ENCODE measurements around the gene SMIM45.
A peak's percentile ranks its signal among the peaks of the same experiment; 100 is the strongest.

SMIM45 gene

DNA sequence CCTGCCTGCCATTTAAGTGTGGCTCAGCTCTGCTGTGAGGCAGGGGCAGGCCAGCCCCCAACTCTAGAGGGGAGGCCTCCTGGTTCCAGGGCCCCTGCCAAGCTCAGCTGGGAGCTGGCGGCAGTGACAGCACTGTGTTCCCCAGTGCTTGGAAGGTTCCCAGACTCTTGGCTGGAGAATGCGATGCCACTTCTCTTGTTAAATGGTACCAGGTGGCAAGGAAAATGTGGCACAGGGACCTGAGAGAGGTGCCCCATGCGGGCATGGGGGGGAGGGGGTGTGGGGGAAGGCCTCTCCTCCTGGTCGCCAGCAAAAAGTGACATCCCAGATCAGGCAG, 17.0 kb upstream of the SMIM45 start:
- intact Hi-C loops (cut with micrococcal nuclease; ENCODE audit: unreplicated experiment) = no loop called here

DNA sequence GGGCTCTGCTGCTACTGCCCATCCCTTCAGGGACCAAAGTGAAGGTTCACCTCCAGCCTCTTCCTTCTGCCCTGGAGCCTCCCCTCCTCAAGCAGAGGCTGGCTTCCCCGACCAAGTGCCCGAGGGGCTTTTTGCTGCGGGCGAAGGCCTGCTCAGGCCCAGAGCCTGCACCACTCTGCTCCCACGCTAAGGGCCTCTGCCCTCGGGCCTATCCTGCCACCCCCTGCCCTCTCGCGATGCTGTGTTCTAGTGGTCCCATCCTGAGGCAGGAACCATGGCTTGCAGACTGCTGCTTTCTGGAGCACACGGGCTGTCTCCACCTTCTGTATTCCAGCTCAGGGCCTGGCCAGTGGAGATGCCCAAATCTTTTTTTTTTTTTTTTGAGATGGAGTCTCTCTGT, 16.4 kb upstream of the SMIM45 start:
- CTCF ChIA-PET = interaction anchor here (0.6 to 8.3 kb wide), 8 partner anchors 11 to 239 kb away, joined by 3 to 234 read pairs (median 6); partner anchors contain the start of genes CENPM, SMIM45 and TNFRSF13C
- Histone ChIP-seq H3K27ac (ENCODE audit: control insufficient read depth, insufficient read depth) (peak overlapping the region; percentile 94), H3K27me3 (replicated peaks in 1 of 2; ENCODE audit: control insufficient read depth in 2 of 2, insufficient read depth in 2 of 2, low read length in 1 of 2) (no peaks in the 10 kb centered on the region), H3K79me2 (ENCODE audit: control insufficient read depth, insufficient read depth, low read length) (peaks cover 20% of the 10 kb centered on the region), H3K36me3 (ENCODE audit: control insufficient read depth in 2 of 2, insufficient read depth in 2 of 2, low read length in 1 of 2) (peaks cover 5 to 15% of the 10 kb centered on the region in 2 experiments; a peak in 3 of 4 replicates), H3K9ac (ENCODE audit: control insufficient read depth, insufficient read depth, low read length) (peak overlapping the region; percentile 45), H3K4me2 (ENCODE audit: control insufficient read depth, insufficient read depth) (peak overlapping the region; percentile 15; the same call in 1 of the 2 replicates), H3K4me1 (ENCODE audit: control insufficient read depth, insufficient read depth, low read length) (peaks cover 83% of the 10 kb centered on the region), H2AFZ (ENCODE audit: control insufficient read depth, low read depth, low read length) (no peak overlapping the region), H4K20me1 (ENCODE audit: control insufficient read depth, insufficient read depth) (no peaks in the 10 kb centered on the region), H3K4me3 (no peak overlapping the region), H3K9me3 (replicated peaks; ENCODE audit: control insufficient read depth, insufficient read depth, low read length) (no peaks in the 10 kb centered on the region)
- ATAC-seq (no peak), DNase-seq (ENCODE audit: low read depth, low spot score) (no peak), FAIRE-seq (no peak)
- TF ChIP-seq ZNF207 (IDR thresholded peaks at IDR 0.05; ENCODE audit: borderline replicate concordance) = no peak
- TF ChIP-seq, protein P1, sequence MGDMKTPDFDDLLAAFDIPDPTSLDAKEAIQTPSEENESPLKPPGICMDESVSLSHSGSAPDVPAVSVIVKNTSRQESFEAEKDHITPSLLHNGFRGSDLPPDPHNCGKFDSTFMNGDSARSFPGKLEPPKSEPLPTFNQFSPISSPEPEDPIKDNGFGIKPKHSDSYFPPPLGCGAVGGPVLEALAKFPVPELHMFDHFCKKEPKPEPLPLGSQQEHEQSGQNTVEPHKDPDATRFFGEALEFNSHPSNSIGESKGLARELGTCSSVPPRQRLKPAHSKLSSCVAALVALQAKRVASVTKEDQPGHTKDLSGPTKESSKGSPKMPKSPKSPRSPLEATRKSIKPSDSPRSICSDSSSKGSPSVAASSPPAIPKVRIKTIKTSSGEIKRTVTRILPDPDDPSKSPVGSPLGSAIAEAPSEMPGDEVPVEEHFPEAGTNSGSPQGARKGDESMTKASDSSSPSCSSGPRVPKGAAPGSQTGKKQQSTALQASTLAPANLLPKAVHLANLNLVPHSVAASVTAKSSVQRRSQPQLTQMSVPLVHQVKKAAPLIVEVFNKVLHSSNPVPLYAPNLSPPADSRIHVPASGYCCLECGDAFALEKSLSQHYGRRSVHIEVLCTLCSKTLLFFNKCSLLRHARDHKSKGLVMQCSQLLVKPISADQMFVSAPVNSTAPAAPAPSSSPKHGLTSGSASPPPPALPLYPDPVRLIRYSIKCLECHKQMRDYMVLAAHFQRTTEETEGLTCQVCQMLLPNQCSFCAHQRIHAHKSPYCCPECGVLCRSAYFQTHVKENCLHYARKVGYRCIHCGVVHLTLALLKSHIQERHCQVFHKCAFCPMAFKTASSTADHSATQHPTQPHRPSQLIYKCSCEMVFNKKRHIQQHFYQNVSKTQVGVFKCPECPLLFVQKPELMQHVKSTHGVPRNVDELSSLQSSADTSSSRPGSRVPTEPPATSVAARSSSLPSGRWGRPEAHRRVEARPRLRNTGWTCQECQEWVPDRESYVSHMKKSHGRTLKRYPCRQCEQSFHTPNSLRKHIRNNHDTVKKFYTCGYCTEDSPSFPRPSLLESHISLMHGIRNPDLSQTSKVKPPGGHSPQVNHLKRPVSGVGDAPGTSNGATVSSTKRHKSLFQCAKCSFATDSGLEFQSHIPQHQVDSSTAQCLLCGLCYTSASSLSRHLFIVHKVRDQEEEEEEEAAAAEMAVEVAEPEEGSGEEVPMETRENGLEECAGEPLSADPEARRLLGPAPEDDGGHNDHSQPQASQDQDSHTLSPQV (IDR thresholded peaks at IDR 0.05) = 0 out of 2 replicates have a peak, but pooled peaks have one; percentile 8
- TF ChIP-seq POLR2A (IDR thresholded peaks at IDR 0.05; ENCODE audit: low read depth, low read length) = peak; percentile 50
- TF ChIP-seq, protein P2, sequence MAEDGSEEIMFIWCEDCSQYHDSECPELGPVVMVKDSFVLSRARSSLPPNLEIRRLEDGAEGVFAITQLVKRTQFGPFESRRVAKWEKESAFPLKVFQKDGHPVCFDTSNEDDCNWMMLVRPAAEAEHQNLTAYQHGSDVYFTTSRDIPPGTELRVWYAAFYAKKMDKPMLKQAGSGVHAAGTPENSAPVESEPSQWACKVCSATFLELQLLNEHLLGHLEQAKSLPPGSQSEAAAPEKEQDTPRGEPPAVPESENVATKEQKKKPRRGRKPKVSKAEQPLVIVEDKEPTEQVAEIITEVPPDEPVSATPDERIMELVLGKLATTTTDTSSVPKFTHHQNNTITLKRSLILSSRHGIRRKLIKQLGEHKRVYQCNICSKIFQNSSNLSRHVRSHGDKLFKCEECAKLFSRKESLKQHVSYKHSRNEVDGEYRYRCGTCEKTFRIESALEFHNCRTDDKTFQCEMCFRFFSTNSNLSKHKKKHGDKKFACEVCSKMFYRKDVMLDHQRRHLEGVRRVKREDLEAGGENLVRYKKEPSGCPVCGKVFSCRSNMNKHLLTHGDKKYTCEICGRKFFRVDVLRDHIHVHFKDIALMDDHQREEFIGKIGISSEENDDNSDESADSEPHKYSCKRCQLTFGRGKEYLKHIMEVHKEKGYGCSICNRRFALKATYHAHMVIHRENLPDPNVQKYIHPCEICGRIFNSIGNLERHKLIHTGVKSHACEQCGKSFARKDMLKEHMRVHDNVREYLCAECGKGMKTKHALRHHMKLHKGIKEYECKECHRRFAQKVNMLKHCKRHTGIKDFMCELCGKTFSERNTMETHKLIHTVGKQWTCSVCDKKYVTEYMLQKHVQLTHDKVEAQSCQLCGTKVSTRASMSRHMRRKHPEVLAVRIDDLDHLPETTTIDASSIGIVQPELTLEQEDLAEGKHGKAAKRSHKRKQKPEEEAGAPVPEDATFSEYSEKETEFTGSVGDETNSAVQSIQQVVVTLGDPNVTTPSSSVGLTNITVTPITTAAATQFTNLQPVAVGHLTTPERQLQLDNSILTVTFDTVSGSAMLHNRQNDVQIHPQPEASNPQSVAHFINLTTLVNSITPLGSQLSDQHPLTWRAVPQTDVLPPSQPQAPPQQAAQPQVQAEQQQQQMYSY (CRISPR knock-in tag; IDR thresholded peaks at IDR 0.05) = peak; percentile 29; the same call in 1 of the 2 replicates
- no TSS peak for BruUV-seq (replicated peaks)
- WGBS (ENCODE audit: insufficient coverage, insufficient replicate concordance, low lambda C conversion rate, missing lambda C conversion rate) = 53% methylated on average over 9 of the region's 9 CpGs
- SMC1A ChIA-PET (ENCODE audit: uncharacterized antibody, unreplicated experiment) = interaction anchor here (1.2 to 11.9 kb wide), 7 partner anchors 11 to 103 kb away, joined by 3 to 321 read pairs (median 14); partner anchors contain the start of genes CENPM, SREBF2 and TNFRSF13C
- in situ Hi-C loops (cut with MboI) (no loop called here), intact Hi-C loops (cut with micrococcal nuclease; ENCODE audit: unreplicated experiment) (no loop called here)
- POLR2A ChIA-PET = interaction anchor here (0.5 to 12.6 kb wide), 10 partner anchors 14 to 496 kb away, joined by 3 to 599 read pairs (median 6); partner anchors contain the start of genes CCDC134, CENPM, NFAM1 and SHISA8
- RAD21 ChIA-PET (ENCODE audit: unreplicated experiment) = interaction anchor here (0.8 to 8.6 kb wide), 10 partner anchors 11 to 237 kb away, joined by 3 to 408 read pairs (median 8); partner anchors contain the start of genes CENPM, MEI1, SMIM45 and SREBF2

More for the DNA sequence above, 17.0 kb upstream of the SMIM45 start:
- ATAC-seq (no peak), FAIRE-seq (no peak), DNase-seq (ENCODE audit: low read depth, low spot score) (no peak)
- no TSS peak for BruUV-seq (replicated peaks)
- Histone ChIP-seq H3K4me1 (ENCODE audit: control insufficient read depth, insufficient read depth, low read length) (peaks cover 80% of the 10 kb centered on the region), H3K79me2 (ENCODE audit: control insufficient read depth, insufficient read depth, low read length) (peaks cover 20% of the 10 kb centered on the region), H3K36me3 (ENCODE audit: control insufficient read depth in 2 of 2, insufficient read depth in 2 of 2, low read length in 1 of 2) (peaks cover 5 to 15% of the 10 kb centered on the region in 2 experiments; a peak in 3 of 4 replicates), H2AFZ (ENCODE audit: control insufficient read depth, low read depth, low read length) (no peak overlapping the region), H4K20me1 (ENCODE audit: control insufficient read depth, insufficient read depth) (no peaks in the 10 kb centered on the region), H3K27ac (ENCODE audit: control insufficient read depth, insufficient read depth) (peak overlapping the region; percentile 94; the same call in 1 of the 2 replicates), H3K27me3 (replicated peaks in 1 of 2; ENCODE audit: control insufficient read depth in 2 of 2, insufficient read depth in 2 of 2, low read length in 1 of 2) (no peaks in the 10 kb centered on the region), H3K9ac (ENCODE audit: control insufficient read depth, insufficient read depth, low read length) (no peak overlapping the region), H3K9me3 (replicated peaks; ENCODE audit: control insufficient read depth, insufficient read depth, low read length) (no peaks in the 10 kb centered on the region), H3K4me2 (ENCODE audit: control insufficient read depth, insufficient read depth) (no peak overlapping the region), H3K4me3 (no peak overlapping the region)
- 95% methylated on average over 4 of the region's 4 CpGs for WGBS (ENCODE audit: insufficient coverage, insufficient replicate concordance, low lambda C conversion rate, missing lambda C conversion rate)
- CTCF ChIA-PET = interaction anchor here (8.3 kb wide), 1 partner anchor 11 kb away, joined by 234 read pairs; the partner anchor contains the start of gene TNFRSF13C
- TF ChIP-seq HCFC1 (IDR thresholded peaks at IDR 0.05; ENCODE audit: low read length) (no peak), POLR2AphosphoS2 (IDR thresholded peaks at IDR 0.05; ENCODE audit: low read depth, low read length) (peak; percentile 21; the same call in 1 of the 2 replicates)
- RAD21 ChIA-PET (ENCODE audit: unreplicated experiment) = interaction anchor here (6.8 to 8.6 kb wide), 3 partner anchors 11 to 104 kb away, joined by 84 to 408 read pairs (median 115); partner anchors contain the start of genes CENPM, SMIM45, SREBF2 and TNFRSF13C
- SMC1A ChIA-PET (ENCODE audit: uncharacterized antibody, unreplicated experiment) = interaction anchor here (1.5 to 11.9 kb wide), 3 partner anchors 12 to 72 kb away, joined by 4 to 321 read pairs (median 41); partner anchors contain the start of genes CENPM and TNFRSF13C
- POLR2A ChIA-PET = interaction anchor here (0.8 to 12.6 kb wide), 6 partner anchors 9 to 136 kb away, joined by 3 to 599 read pairs (median 36); partner anchors contain the start of genes CENPM, SHISA8, SMIM45 and SREBF2
- in situ Hi-C loops (cut with MboI) = no loop called here
